ENCODE measurements around the gene FGD4.

DNA sequence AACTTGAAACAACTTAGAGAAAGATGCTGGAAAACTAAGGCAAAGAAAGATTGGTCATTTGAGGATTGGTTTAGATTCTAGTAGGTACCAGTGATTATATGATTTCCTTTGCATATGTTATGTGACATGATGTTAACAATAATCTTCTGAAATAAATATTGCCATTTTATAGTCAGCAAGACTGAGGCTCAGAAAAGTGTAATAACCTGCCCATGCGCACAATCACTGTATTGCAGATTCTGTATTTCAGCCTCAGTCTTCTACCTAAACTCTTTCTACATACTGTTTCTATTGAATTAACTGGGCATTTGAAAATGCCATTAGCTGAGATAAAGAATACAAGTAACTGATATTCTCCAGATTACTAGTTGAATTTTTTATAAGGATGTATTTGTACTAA, 61.3 kb downstream of the FGD4 start:
- no peak for TF ChIP-seq POLR2A (IDR thresholded peaks at IDR 0.05; ENCODE audit: low read depth, low read length)
- TF ChIP-seq POLR2AphosphoS5 (IDR thresholded peaks at IDR 0.05; ENCODE audit: low read depth, low read length) = no peak
